NCI-H69 (cell line): ENCODE results near the gene LY6G6C.

Experiments used
- DNase-seq: peaks from one replicate; lab custom pipeline; 2025; lab: John Stamatoyannopoulos, UW

Gene LY6G6C

GRCh38 chr6:31721351-31722020 is at the start of gene LY6G6C:
Gene LY6G6C (minus strand): TSS chr6:31721746. CDS start chr6:31721679, 67 bp downstream.
- DNase-seq, result no peak

- no peak for DNase-seq
These were observed 49.3 kb upstream of the LY6G6C start for GRCh38 chr6:31770860-31771259.

GRCh38 chr6:31769684-31770371 is 48.3 kb upstream of the LY6G6C start:
- DNase-seq, result peak; percentile 82

- DNase-seq, result no peak
These were observed 47.1 kb upstream of the LY6G6C start for GRCh38 chr6:31768363-31769257.

GRCh38 chr6:31767096-31767645 is 45.6 kb upstream of the LY6G6C start:
- no peak for DNase-seq

GRCh38 chr6:31765910-31766794 is 44.6 kb upstream of the LY6G6C start:
- DNase-seq, result no peak

- no peak for DNase-seq
These were observed 44.0 kb upstream of the LY6G6C start for GRCh38 chr6:31765559-31765909.

GRCh38 chr6:31764198-31764597 is 42.7 kb upstream of the LY6G6C start:
- DNase-seq, result peak; percentile 26

GRCh38 chr6:31763619-31763940 is 42.0 kb upstream of the LY6G6C start:
- peak; percentile 67 for DNase-seq

- no peak for DNase-seq
These were observed 41.5 kb upstream of the LY6G6C start for GRCh38 chr6:31762878-31763618.

GRCh38 chr6:31762356-31762755 is 40.8 kb upstream of the LY6G6C start, which contains the start of gene SAPCD1:
Gene SAPCD1 (plus strand): TSS chr6:31762656. CDS start chr6:31763055, 399 bp downstream.
- DNase-seq, result no peak

GRCh38 chr6:31761343-31761742 is 39.8 kb upstream of the LY6G6C start:
- no peak for DNase-seq

- no peak for DNase-seq
These were observed 39.2 kb upstream of the LY6G6C start for GRCh38 chr6:31760790-31761189.

GRCh38 chr6:31758281-31758680 is 36.7 kb upstream of the LY6G6C start:
- no peak for DNase-seq

GRCh38 chr6:31752739-31753319 is 31.3 kb upstream of the LY6G6C start:
- DNase-seq, result no peak

GRCh38 chr6:31750411-31751022 is 29.0 kb upstream of the LY6G6C start:
- no peak for DNase-seq

- peak; percentile 76 for DNase-seq
These were observed 27.9 kb upstream of the LY6G6C start for GRCh38 chr6:31749301-31750036.

- DNase-seq, result no peak
These were observed 22.9 kb upstream of the LY6G6C start for GRCh38 chr6:31744422-31744821.

- no peak for DNase-seq
These were observed 21.3 kb upstream of the LY6G6C start for GRCh38 chr6:31742894-31743293.
